NCI-H2107 treated with DMSO at 0.1 percent for 48 hours (cell line): ENCODE measurements around the gene PTPN7.
"Not testable (repeated sequence)": the region's sequence is repeated elsewhere in the genome, so short reads cannot be mapped to it uniquely, and the experiment has no call there.

ENCODE experiments used
- DNase-seq: peaks from one replicate; lab custom pipeline; 2025; ENCODE audit not compliant: unreplicated experiment; lab: John Stamatoyannopoulos, UW

The PTPN7 gene

GRCh38 chr1:202160377-202160940, at the start of gene PTPN7:
Gene PTPN7, minus strand, starts transcription at chr1:202160602. Its CDS starts 1,200 bp downstream, at chr1:202159402.
- DNase-seq = no peak

DNA sequence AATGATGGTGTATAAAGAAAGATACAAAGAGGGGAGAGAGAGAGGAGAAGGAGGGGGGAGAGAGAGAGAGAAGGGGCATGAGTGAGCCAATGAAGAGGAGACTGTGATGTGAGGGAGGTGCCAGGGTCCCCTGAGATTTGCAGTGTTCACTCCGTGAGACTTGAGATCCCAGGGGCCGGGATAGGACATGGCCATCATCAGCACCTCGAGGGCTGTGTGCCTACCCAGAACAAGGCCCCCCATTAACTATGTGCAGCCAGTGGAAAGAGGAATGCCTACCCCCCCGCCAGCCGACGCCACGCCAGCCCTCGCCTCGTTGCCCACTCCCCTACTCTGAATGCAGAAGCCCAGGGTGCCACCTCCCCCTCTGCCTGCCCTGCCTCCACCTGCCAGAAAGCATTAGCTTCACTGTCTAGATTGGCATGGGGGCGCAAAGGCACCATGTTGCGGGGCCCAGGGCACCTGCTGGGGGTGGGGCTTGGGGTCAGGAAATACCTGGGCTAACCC, 48.0 kb upstream of the PTPN7 start:
- no peak for DNase-seq

GRCh38 chr1:202207292-202207691, 46.9 kb upstream of the PTPN7 start:
- no peak for DNase-seq

DNA sequence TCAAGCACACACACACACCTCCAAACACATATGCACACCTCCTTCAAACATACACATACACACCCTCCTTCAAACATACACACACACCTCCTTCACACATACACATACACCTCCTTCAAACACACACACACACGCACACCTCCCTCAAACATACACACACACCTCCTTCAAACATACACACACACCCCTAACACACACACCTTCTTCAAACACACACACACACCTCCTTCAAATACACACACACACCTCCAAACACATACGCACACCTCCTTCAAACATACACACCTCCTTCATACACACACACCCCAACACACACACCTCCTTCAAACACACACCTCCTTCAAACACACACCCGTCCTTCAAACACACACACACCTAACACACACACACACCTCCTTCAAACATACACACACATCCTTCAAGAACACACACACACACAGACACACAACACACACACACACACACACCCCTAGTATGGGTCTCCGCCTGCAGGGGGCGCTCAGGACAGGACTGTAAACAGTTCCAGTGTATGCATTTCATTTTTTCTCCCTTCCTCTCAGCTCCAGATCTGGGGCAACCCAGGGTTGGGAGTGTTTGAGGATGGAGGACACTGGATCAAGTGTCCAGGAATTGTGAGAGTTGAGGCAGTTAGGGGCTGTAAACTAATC, 45.3 kb upstream of the PTPN7 start:
- DNase-seq = no peak

- DNase-seq = no peak
Measured at GRCh38 chr1:202204065-202204464, 43.7 kb upstream of the PTPN7 start.

GRCh38 chr1:202203238-202204039, 43.0 kb upstream of the PTPN7 start:
- DNase-seq = no peak

- no peak for DNase-seq
Measured at GRCh38 chr1:202202500-202203168, 42.2 kb upstream of the PTPN7 start.

DNA sequence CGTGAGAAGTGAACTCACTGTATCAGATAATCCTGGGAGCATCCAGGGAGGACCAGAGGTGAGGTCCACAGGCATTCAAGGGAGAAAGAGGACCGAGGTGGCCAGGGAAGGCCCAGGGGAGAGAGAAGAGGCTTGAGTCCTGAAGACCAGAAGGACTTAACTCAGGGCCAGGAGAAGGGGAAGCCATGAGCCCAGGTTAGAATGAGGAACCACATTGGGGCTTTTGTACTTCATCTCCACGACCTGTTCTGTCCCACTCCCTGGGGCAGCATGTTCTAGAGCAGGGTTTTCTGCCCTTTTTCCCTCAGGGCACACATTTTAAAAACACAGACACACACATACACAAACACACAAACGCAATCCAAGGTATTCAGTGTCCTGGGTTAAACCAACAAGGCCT, 41.6 kb upstream of the PTPN7 start:
- DNase-seq = no peak

DNA sequence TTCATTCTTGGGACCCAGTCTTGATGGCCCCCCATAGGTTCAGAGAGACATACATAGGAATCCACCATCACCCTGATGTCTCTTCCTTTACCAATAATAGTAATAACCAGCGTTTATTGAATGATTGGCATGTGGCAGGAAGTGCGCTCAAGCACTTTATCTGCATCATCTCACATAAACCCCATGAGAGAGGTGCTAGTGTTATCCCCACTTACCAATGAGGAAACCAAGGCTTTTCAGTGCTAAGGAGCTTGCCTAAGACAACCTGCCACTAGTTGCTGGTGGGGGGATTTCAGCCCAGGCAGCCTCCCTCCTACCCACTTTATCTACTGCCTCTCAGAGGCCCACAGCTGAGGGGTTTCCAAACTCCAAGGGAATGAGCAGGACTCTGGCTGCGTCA, 40.9 kb upstream of the PTPN7 start:
- DNase-seq = no peak

DNA sequence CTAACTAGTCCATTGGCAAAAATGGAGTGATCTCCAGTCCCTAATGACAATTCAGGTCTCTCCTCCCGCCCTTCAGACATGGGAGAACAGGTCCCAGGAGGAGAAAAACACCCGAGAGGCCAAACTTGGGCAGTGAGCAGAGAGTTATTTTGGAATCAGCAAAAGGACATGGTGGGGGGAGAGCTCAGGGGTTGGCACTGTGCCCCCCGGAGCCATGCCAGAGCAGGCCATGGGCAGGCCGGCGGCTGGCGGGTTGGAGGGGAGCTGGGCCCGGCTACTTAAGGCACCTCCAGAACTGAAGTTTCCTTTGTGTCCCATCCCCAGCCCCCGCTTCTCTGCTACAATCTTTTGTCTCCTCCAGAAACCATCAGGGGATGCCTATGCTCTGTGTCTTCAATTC, 40.3 kb upstream of the PTPN7 start:
- no peak for DNase-seq

DNA sequence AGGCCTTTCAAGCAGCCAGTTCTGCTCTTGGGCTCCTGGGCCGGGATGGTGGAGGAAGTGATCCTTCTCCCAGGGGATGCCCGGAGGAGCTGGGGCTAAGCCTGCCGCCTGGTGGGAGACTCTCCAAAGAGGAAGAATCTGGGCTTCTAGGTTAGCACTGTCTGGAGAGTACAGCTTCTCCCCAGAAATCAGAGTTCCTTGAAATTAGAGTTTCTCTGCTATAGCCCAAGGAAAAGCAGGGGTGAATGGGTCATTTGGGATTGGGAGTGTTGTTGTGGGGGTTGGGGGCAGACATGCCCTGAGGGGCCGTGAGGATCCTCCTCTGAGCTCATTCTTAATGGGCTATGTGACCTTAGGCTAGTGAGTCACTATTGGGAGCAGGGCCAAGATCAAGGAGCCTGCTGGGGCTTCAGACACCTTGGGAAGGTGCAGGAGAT, 39.7 kb upstream of the PTPN7 start:
- no peak for DNase-seq

DNA sequence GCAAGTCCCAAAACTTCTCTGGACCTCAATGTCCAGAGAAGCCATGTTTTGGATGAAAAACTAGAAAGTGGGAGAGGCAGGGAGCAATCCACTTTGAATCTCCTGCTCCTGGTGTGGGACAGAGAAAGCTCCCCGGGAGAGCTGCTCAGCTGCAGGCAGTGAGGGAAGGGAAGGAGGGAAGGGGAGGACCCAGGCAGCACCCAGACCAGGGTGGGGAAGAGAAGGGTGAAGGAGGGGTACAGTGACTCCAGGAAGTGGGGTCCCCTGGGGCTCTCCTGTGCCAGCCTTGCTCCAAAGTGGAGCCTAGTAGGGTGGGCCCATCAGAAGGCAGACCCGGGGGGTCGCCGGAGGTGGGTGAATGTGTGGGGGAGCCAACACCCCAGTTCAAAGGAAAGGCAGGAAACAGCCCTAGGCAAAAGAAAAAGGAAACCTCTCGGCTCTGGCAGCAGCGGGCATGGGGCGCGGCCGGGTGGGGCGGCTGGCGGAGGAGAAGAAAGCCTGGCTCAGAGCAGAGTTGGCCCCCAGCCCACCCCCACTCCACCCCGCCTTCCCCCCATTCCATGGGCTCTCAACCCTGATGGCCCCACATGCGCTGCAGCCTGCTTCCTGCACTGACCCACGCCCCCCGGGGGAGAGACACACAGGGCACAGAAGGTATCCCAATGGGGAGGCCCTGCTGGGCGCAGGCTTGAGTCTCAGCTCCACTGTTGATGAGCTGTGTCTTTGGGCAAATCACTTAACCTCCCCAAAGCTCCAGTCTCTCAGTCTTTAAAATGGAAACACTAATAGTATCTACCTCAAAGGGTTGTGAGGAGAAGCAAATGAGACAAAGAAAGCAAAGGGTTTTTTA, 38.9 kb upstream of the PTPN7 start:
- DNase-seq = no peak

DNA sequence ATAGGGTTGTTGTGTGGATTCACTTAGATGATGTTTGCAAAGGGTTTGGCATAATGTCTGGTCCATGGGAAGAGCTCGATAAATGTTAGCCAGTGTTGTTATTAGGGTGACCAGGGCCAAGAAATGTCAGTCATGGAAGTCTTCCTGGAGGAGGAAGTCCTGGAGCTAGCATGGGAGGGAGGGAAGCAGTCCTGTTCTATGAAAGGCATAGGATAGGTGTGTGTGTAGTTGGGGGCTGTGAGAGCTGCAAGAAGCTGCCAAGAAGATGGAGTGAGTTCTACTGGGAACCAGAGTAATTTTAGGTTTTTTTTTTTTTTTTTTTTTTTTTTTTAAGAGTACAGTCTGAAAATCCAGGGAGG, 37.9 kb upstream of the PTPN7 start:
- DNase-seq = no peak

GRCh38 chr1:202197653-202198365, 37.4 kb upstream of the PTPN7 start:
- DNase-seq = no peak

- no peak for DNase-seq
Measured at GRCh38 chr1:202194328-202194648, 33.9 kb upstream of the PTPN7 start.

GRCh38 chr1:202193614-202194327, 33.4 kb upstream of the PTPN7 start, which contains the start of gene LGR6:
Gene LGR6, plus strand, starts transcription at chr1:202193799. Its CDS starts 191 bp downstream, at chr1:202193990.
- DNase-seq = no peak

DNA sequence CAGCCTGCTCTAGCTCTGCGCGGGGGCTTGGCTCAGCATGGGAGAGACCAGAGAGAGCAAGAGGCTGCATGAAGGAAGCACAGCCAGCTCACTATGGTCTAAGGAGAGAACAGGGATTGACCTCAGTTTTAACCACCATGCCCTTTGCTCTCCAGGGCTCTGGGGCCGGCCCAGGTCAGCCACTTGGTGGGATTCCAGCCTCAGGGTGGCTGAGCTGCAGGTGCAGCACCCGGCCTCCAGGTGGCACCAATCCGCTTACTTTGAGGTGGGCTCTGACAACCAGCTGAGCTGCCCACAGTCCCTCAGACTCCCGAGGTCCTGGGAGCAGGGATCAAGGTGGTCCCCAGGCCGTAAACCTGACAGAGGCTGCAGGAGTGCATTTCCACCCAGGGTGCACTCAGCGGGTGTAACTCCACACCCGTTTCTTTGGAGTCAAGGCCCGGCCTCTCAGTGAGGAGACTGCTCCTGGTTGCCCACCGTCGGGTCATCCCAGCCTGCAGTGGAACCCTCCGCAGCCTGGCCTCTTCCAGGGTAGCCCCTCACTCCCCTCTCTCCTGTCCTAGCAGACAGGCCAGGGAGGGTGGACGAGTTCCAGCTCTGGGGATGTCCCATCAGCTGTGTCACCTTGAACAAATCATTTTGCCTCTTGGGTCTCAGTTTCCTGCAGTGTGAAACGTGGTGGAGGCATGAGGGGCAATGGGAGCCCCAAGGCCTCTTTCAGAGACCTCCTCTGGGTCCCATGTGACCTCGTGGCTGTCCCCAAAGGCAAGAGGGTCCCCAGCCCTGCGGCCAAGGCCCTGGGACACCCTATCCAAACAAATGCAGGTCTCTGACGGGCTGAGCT, 32.6 kb upstream of the PTPN7 start:
- no peak for DNase-seq

GRCh38 chr1:202191391-202191790, 31.0 kb upstream of the PTPN7 start:
- DNase-seq = not testable (repeated sequence)
